HG03103 (cell line): Measurements from ENCODE around the gene NPHP4.

ENCODE experiments used
- ATAC-seq: cut with Tn5 transposase; IDR thresholded peaks from one replicate; pipeline ENCODE4 v1.9.1; 2021; ENCODE audit warnings: low read depth; ENCODE audit not compliant: unreplicated experiment

The NPHP4 gene

GRCh38 chr1:5975133-5975880 lies 16.9 kb downstream of the NPHP4 start:
- no peak for ATAC-seq

GRCh38 chr1:5974631-5975030 lies 17.6 kb downstream of the NPHP4 start:
- no peak for ATAC-seq

GRCh38 chr1:5973771-5974170 lies 18.5 kb downstream of the NPHP4 start:
- ATAC-seq = no peak

- ATAC-seq = no peak
These were observed 20.1 kb downstream of the NPHP4 start for GRCh38 chr1:5972198-5972520.

GRCh38 chr1:5971471-5972197 lies 20.6 kb downstream of the NPHP4 start:
- ATAC-seq = no peak

- ATAC-seq = no peak
These were observed 21.5 kb downstream of the NPHP4 start for GRCh38 chr1:5970610-5971273.

- ATAC-seq = no peak
These were observed 23.1 kb downstream of the NPHP4 start for GRCh38 chr1:5969168-5969567.

GRCh38 chr1:5968161-5968736 lies 24.0 kb downstream of the NPHP4 start:
- ATAC-seq = no peak

GRCh38 chr1:5967351-5968160 lies 24.7 kb downstream of the NPHP4 start:
- no peak for ATAC-seq

GRCh38 chr1:5966543-5967205 lies 25.6 kb downstream of the NPHP4 start:
- ATAC-seq = no peak

- no peak for ATAC-seq
These were observed 26.6 kb downstream of the NPHP4 start for GRCh38 chr1:5965586-5966131.

GRCh38 chr1:5962265-5963105 lies 29.7 kb downstream of the NPHP4 start:
- no peak for ATAC-seq

GRCh38 chr1:5961601-5962000 lies 30.6 kb downstream of the NPHP4 start:
- ATAC-seq = no peak

GRCh38 chr1:5960336-5960735 lies 31.9 kb downstream of the NPHP4 start:
- ATAC-seq = no peak

- no peak for ATAC-seq
These were observed 32.5 kb downstream of the NPHP4 start for GRCh38 chr1:5959667-5960230.

GRCh38 chr1:5959087-5959486 lies 33.1 kb downstream of the NPHP4 start:
- no peak for ATAC-seq

GRCh38 chr1:5956022-5956830 lies 36.0 kb downstream of the NPHP4 start:
- no peak for ATAC-seq

- ATAC-seq = no peak
These were observed 36.7 kb downstream of the NPHP4 start for GRCh38 chr1:5955479-5955977.
